WTC11 (cell line): ENCODE results near the gene ZBTB7C. TPM values are rescaled to one million over a fixed set of nuclear protein-coding genes. Genes with fewer than 3 reads are reported as not detected.

Experiments
- ATAC-seq: fragments of 200-7000 bp; cut with Tn5 transposase; 2 replicates; pipeline ENCODE4 v1.10.0; 2021; ENCODE audit warnings: mild to moderate bottlenecking, moderate library complexity
- CTCF ChIA-PET: fragments of 300-600 bp; sonication (Branson Sonifier 250); formaldehyde crosslinking; loops from one replicate; lab custom pipeline; 2021; ENCODE audit warnings: antibody characterized with exemption; lab: Charles Lee
- POLR2A ChIA-PET: fragments of 350-600 bp; sonication (Branson Sonifier 250); formaldehyde crosslinking; loops from one replicate; lab custom pipeline; 2021; ENCODE audit warnings: antibody characterized with exemption; lab: Charles Lee
- DNase-seq: peaks from one replicate; pipeline ENCODE4 v3.0.0; 2021; ENCODE audit warnings: low spot score
- H3K27ac Mint-ChIP-seq: 2 replicates; pipeline ENCODE4 v1.8.0; 2021; ENCODE audit warnings: mixed read lengths
- H3K27me3 Mint-ChIP-seq: 2 replicates; pipeline ENCODE4 v1.8.0; 2021; ENCODE audit warnings: low read depth, mild to moderate bottlenecking, moderate library complexity, mixed read lengths
- H3K36me3 Mint-ChIP-seq: 2 replicates; pipeline ENCODE4 v1.8.0; 2021; ENCODE audit warnings: mixed read lengths
- H3K4me1 Mint-ChIP-seq: 2 replicates; pipeline ENCODE4 v1.8.0; 2022; ENCODE audit warnings: mixed read lengths
- H3K4me3 Mint-ChIP-seq: 2 replicates; pipeline ENCODE4 v1.8.0; 2021; ENCODE audit warnings: mild to moderate bottlenecking, moderate library complexity, mixed read lengths
- H3K9me3 Mint-ChIP-seq: 2 replicates; pipeline ENCODE4 v1.8.0; 2021; ENCODE audit warnings: mixed read lengths
- AR ChIP-seq: fragments of 250-450 bp; sonication (Bioruptor Pico); IDR thresholded peaks from 2 replicates; pipeline ENCODE4 v1.9.0; 2021; ENCODE audit warnings: mild to moderate bottlenecking
- CBFB ChIP-seq: sonication (generic); formaldehyde crosslinking; IDR thresholded peaks from 2 replicates; pipeline ENCODE4 v1.8.1; 2022; ENCODE audit warnings: mild to moderate bottlenecking, low read depth, missing genetic modification reagents
- FOXJ3 ChIP-seq: sonication (generic); formaldehyde crosslinking; IDR thresholded peaks from 2 replicates; pipeline ENCODE4 v1.9.0; 2021; ENCODE audit warnings: missing genetic modification reagents, mild to moderate bottlenecking, borderline replicate concordance
- GABPB1 ChIP-seq: sonication (generic); formaldehyde crosslinking; IDR thresholded peaks from 2 replicates; pipeline ENCODE4 v1.8.1; 2023; ENCODE audit warnings: mild to moderate bottlenecking, missing genetic modification reagents
- IRF2 ChIP-seq: sonication (generic); formaldehyde crosslinking; IDR thresholded peaks from 2 replicates; pipeline ENCODE4 v1.8.0; 2022; ENCODE audit warnings: low read depth, missing genetic modification reagents, borderline replicate concordance
- MLX ChIP-seq: sonication (generic); formaldehyde crosslinking; IDR thresholded peaks from 2 replicates; pipeline ENCODE4 v1.8.1; 2023; ENCODE audit warnings: mild to moderate bottlenecking, missing genetic modification reagents, moderate library complexity
- SMAD4 ChIP-seq: sonication (generic); formaldehyde crosslinking; IDR thresholded peaks from 2 replicates; pipeline ENCODE4 v1.8.0; 2022; ENCODE audit warnings: mild to moderate bottlenecking, missing genetic modification reagents
- USF2 ChIP-seq: sonication (generic); formaldehyde crosslinking; IDR thresholded peaks from 2 replicates; pipeline ENCODE4 v1.8.1; 2023; ENCODE audit warnings: mild to moderate bottlenecking, missing genetic modification reagents, moderate library complexity
- ZNF232 ChIP-seq: sonication (generic); formaldehyde crosslinking; IDR thresholded peaks from 2 replicates; pipeline ENCODE4 v1.8.0; 2022; ENCODE audit warnings: mild to moderate bottlenecking, missing genetic modification reagents
- ZNF317 ChIP-seq: sonication (generic); formaldehyde crosslinking; IDR thresholded peaks from 2 replicates; pipeline ENCODE4 v1.8.1; 2023; ENCODE audit warnings: low read depth, mild to moderate bottlenecking, moderate library complexity, missing genetic modification reagents, borderline replicate concordance
- total RNA-seq: library from RNA; stranded (reverse); gene quantifications from 3 replicates; pipeline ENCODE4 v1.2.3, GENCODE V29; 2021
- TF ChIP-seq, protein P1 (sequence below): sonication (generic); formaldehyde crosslinking; IDR thresholded peaks from 2 replicates; pipeline ENCODE4 v1.8.1; 2022; ENCODE audit warnings: low read depth, missing genetic modification reagents, borderline replicate concordance
- TF ChIP-seq, protein P2 (sequence below): sonication (generic); formaldehyde crosslinking; IDR thresholded peaks from 2 replicates; pipeline ENCODE4 v1.8.0; 2022; ENCODE audit warnings: missing genetic modification reagents
- TF ChIP-seq, protein P3 (sequence below): fragments of 250-450 bp; sonication (Bioruptor Pico); conservative IDR thresholded peaks from 2 replicates; pipeline ENCODE4 v1.9.0; 2021; ENCODE audit warnings: mild to moderate bottlenecking
- TF ChIP-seq, protein P4 (sequence below): sonication (generic); formaldehyde crosslinking; IDR thresholded peaks from 2 replicates; pipeline ENCODE4 v1.8.0; 2023; ENCODE audit warnings: missing genetic modification reagents, mild to moderate bottlenecking, borderline replicate concordance
- TF ChIP-seq, protein P5 (sequence below): fragments of 250-450 bp; sonication (Bioruptor Pico); IDR thresholded peaks from 2 replicates; pipeline ENCODE4 v2.1.2; 2022; ENCODE audit warnings: mild to moderate bottlenecking, moderate library complexity

The ZBTB7C gene
- total RNA-seq, 1 experiment from 2014 or later = 0.48 TPM

DNA sequence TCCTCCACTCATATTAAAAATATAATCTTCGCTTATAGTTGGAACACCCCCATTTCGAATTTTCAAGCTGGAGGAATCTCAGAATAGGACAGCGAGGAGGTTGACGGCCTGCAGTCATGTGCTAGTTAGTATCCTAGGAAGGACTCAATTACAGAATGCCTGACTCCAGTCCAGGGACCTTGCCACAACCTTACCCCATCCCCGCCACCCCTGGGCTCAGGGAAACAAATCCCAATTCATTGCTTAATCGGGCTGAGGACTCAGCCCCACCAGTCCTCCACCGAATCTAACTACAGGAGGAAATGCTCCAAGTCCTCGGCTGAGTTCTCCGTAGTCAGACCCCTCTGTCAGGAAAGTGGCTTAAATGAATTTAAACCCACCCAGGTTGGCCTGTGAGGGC lies 31.7 kb upstream of the ZBTB7C start:
- POLR2A ChIA-PET = no interaction called here
- H3K36me3 Mint-ChIP-seq = no peaks in the 10 kb centered on the region
- H3K27me3 Mint-ChIP-seq = peaks cover 3% of the 10 kb centered on the region
- H3K4me1 Mint-ChIP-seq = no peaks in the 10 kb centered on the region
- no peak for ATAC-seq
- H3K9me3 Mint-ChIP-seq = no peaks in the 10 kb centered on the region
- no peak overlapping the region for H3K27ac Mint-ChIP-seq
- no peak overlapping the region for H3K4me3 Mint-ChIP-seq
- CTCF ChIA-PET = interaction anchor here (1.3 kb wide), 1 partner anchor 211 kb away, joined by 4 read pairs; no protein-coding TSS in a partner anchor
- TF ChIP-seq, protein P1, sequence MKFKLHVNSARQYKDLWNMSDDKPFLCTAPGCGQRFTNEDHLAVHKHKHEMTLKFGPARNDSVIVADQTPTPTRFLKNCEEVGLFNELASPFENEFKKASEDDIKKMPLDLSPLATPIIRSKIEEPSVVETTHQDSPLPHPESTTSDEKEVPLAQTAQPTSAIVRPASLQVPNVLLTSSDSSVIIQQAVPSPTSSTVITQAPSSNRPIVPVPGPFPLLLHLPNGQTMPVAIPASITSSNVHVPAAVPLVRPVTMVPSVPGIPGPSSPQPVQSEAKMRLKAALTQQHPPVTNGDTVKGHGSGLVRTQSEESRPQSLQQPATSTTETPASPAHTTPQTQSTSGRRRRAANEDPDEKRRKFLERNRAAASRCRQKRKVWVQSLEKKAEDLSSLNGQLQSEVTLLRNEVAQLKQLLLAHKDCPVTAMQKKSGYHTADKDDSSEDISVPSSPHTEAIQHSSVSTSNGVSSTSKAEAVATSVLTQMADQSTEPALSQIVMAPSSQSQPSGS (CRISPR knock-in tag) = no peak
- TF ChIP-seq ZNF232 (CRISPR knock-in tag) = no peak
- no peak for TF ChIP-seq IRF2 (CRISPR knock-in tag)
- TF ChIP-seq GABPB1 (CRISPR knock-in tag) = no peak
- TF ChIP-seq, protein P2, sequence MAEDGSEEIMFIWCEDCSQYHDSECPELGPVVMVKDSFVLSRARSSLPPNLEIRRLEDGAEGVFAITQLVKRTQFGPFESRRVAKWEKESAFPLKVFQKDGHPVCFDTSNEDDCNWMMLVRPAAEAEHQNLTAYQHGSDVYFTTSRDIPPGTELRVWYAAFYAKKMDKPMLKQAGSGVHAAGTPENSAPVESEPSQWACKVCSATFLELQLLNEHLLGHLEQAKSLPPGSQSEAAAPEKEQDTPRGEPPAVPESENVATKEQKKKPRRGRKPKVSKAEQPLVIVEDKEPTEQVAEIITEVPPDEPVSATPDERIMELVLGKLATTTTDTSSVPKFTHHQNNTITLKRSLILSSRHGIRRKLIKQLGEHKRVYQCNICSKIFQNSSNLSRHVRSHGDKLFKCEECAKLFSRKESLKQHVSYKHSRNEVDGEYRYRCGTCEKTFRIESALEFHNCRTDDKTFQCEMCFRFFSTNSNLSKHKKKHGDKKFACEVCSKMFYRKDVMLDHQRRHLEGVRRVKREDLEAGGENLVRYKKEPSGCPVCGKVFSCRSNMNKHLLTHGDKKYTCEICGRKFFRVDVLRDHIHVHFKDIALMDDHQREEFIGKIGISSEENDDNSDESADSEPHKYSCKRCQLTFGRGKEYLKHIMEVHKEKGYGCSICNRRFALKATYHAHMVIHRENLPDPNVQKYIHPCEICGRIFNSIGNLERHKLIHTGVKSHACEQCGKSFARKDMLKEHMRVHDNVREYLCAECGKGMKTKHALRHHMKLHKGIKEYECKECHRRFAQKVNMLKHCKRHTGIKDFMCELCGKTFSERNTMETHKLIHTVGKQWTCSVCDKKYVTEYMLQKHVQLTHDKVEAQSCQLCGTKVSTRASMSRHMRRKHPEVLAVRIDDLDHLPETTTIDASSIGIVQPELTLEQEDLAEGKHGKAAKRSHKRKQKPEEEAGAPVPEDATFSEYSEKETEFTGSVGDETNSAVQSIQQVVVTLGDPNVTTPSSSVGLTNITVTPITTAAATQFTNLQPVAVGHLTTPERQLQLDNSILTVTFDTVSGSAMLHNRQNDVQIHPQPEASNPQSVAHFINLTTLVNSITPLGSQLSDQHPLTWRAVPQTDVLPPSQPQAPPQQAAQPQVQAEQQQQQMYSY = no peak
- TF ChIP-seq MLX (CRISPR knock-in tag) = no peak
- no peak for TF ChIP-seq AR (CRISPR knock-in tag)
- no peak for DNase-seq

GRCh38 chr18:48436907-48437306 lies 27.7 kb upstream of the ZBTB7C start:
- Mint-ChIP-seq H3K36me3 (no peaks in the 10 kb centered on the region), H3K27ac (no peak overlapping the region), H3K4me3 (no peak overlapping the region), H3K27me3 (peaks cover 12% of the 10 kb centered on the region), H3K4me1 (no peaks in the 10 kb centered on the region), H3K9me3 (peaks cover 6% of the 10 kb centered on the region; the same call in 1 of the 2 replicates)
- no peak for ATAC-seq
- ChIA-PET CTCF (interaction anchor here (1.5 to 2.6 kb wide), 2 partner anchors 8 to 141 kb away, joined by 4 to 17 read pairs; no protein-coding TSS in a partner anchor), POLR2A (no interaction called here)
- no peak for DNase-seq
- no peak for TF ChIP-seq FOXJ3
- TF ChIP-seq, protein P3, sequence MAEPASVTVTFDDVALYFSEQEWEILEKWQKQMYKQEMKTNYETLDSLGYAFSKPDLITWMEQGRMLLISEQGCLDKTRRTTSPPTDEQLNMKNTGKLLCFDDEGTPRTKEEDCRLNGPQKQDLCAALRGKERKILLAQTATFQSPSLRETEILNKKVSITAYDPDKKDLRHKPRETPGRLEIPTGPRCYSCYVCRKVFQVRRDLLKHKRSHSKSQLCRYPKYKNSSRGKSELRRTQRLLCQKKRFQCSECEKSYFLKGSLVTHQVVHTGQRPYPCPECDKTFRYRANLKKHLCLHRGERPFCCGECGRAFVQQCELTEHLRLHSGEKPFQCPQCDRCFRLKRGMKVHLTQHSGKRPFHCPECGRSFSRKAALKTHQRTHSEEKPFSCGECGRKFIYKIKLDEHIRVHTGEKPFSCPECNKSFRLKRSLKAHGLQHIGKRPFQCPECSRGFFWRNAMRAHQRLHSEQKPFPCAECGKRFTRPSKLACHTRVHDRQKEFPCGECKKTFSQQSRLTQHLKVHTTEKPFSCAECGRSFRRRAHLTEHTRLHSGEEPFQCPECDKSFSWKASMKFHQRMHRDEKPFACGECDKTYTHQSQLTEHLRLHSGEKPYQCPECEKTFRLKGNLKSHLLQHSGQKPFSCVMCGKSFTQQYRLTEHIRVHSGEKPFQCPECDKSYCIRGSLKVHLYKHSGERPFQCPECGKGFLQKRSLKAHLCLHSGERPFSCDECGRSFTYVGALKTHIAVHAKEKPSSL (CRISPR knock-in tag) = no peak
- TF ChIP-seq CBFB (CRISPR knock-in tag) = no peak
- TF ChIP-seq, protein P4, sequence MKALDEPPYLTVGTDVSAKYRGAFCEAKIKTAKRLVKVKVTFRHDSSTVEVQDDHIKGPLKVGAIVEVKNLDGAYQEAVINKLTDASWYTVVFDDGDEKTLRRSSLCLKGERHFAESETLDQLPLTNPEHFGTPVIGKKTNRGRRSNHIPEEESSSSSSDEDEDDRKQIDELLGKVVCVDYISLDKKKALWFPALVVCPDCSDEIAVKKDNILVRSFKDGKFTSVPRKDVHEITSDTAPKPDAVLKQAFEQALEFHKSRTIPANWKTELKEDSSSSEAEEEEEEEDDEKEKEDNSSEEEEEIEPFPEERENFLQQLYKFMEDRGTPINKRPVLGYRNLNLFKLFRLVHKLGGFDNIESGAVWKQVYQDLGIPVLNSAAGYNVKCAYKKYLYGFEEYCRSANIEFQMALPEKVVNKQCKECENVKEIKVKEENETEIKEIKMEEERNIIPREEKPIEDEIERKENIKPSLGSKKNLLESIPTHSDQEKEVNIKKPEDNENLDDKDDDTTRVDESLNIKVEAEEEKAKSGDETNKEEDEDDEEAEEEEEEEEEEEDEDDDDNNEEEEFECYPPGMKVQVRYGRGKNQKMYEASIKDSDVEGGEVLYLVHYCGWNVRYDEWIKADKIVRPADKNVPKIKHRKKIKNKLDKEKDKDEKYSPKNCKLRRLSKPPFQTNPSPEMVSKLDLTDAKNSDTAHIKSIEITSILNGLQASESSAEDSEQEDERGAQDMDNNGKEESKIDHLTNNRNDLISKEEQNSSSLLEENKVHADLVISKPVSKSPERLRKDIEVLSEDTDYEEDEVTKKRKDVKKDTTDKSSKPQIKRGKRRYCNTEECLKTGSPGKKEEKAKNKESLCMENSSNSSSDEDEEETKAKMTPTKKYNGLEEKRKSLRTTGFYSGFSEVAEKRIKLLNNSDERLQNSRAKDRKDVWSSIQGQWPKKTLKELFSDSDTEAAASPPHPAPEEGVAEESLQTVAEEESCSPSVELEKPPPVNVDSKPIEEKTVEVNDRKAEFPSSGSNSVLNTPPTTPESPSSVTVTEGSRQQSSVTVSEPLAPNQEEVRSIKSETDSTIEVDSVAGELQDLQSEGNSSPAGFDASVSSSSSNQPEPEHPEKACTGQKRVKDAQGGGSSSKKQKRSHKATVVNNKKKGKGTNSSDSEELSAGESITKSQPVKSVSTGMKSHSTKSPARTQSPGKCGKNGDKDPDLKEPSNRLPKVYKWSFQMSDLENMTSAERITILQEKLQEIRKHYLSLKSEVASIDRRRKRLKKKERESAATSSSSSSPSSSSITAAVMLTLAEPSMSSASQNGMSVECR (CRISPR knock-in tag) = no peak
- no peak for TF ChIP-seq SMAD4 (CRISPR knock-in tag)
- TF ChIP-seq ZNF317 = no peak
- TF ChIP-seq, protein P5, sequence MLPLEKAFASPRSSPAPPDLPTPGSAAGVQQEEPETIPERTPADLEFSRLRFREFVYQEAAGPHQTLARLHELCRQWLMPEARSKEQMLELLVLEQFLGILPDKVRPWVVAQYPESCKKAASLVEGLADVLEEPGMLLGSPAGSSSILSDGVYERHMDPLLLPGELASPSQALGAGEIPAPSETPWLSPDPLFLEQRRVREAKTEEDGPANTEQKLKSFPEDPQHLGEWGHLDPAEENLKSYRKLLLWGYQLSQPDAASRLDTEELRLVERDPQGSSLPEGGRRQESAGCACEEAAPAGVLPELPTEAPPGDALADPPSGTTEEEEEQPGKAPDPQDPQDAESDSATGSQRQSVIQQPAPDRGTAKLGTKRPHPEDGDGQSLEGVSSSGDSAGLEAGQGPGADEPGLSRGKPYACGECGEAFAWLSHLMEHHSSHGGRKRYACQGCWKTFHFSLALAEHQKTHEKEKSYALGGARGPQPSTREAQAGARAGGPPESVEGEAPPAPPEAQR (CRISPR knock-in tag) = no peak
- TF ChIP-seq GABPB1 (CRISPR knock-in tag) = no peak
- no peak for TF ChIP-seq USF2 (CRISPR knock-in tag)
- TF ChIP-seq, all 79 proteins: peak for 0
